Liver (tissue), 9 donors: ENCODE data around the gene GRK6. TPM values are rescaled to one million over a fixed set of nuclear protein-coding genes. Genes with fewer than 3 reads are reported as not detected.

Experiments used
- DNase-seq: peaks from one replicate; pipeline ENCODE4 v3.0.0-alpha.2; 2017; ENCODE audit warnings: low spot score
- H3K27ac ChIP-seq, 2 donors: one replicate each; pipeline ENCODE4 v1.7.0; 2013; ENCODE audit warnings: inconsistent platforms in 2 of 2, low read length in 2 of 2, control low read depth in 1 of 2, low read depth in 1 of 2, mild to moderate bottlenecking in 1 of 2
- H3K27me3 ChIP-seq, 4 donors: one replicate each; pipeline versions ENCODE4 v1.6.1 to v1.7.0; 2013; ENCODE audit warnings: low read length in 3 of 4, inconsistent platforms in 1 of 4, mild to moderate bottlenecking in 1 of 4, moderate library complexity in 1 of 4; ENCODE audit not compliant: control insufficient read depth in 4 of 4, insufficient read depth in 4 of 4
- H3K36me3 ChIP-seq, 4 donors: one replicate each; pipeline versions ENCODE4 v1.6.1 to v1.7.0; 2013; ENCODE audit warnings: low read length in 3 of 4, mild to moderate bottlenecking in 3 of 4, low read depth in 1 of 4, moderate library complexity in 1 of 4; ENCODE audit not compliant: control insufficient read depth in 4 of 4, insufficient read depth in 3 of 4
- H3K4me1 ChIP-seq, 4 donors: one replicate each; pipeline versions ENCODE4 v1.6.1 to v1.7.0; 2013; ENCODE audit warnings: low read length in 3 of 4, mild to moderate bottlenecking in 3 of 4, moderate library complexity in 1 of 4; ENCODE audit not compliant: control insufficient read depth in 4 of 4, insufficient read depth in 4 of 4
- H3K4me3 ChIP-seq, 3 donors: one replicate each; pipeline versions ENCODE4 v1.6.1 to v1.7.0; 2013; ENCODE audit warnings: low read length in 3 of 3, control low read depth in 1 of 3, low read depth in 1 of 3, mild to moderate bottlenecking in 1 of 3
- H3K9ac ChIP-seq, 2 donors: one replicate each; pipeline ENCODE4 v1.7.0; 2013; ENCODE audit warnings: low read length in 2 of 2, mild to moderate bottlenecking in 2 of 2, moderate library complexity in 2 of 2, control low read depth in 1 of 2, low read depth in 1 of 2
- H3K9me3 ChIP-seq, 4 donors: one replicate each; pipeline versions ENCODE4 v1.6.1 to v1.7.0; 2013; ENCODE audit warnings: low read length in 3 of 4; ENCODE audit not compliant: control insufficient read depth in 4 of 4
- EGR1 ChIP-seq, 2 donors: IDR thresholded peaks; 2 replicates each; pipeline ENCODE4 v1.6.1; 2016 to 2018; ENCODE audit warnings: antibody characterized with exemption in 2 of 2, low read depth in 2 of 2
- FOXA1 ChIP-seq: IDR thresholded peaks from 2 replicates; pipeline ENCODE4 v1.6.1; 2016; ENCODE audit warnings: antibody characterized with exemption
- FOXA2 ChIP-seq: IDR thresholded peaks from 2 replicates; pipeline ENCODE4 v1.6.1; 2016; ENCODE audit warnings: antibody characterized with exemption
- GABPA ChIP-seq, 2 donors: IDR thresholded peaks in 1 of 2; conservative IDR thresholded peaks in 1 of 2; 2 replicates each; pipeline ENCODE4 v1.6.1; 2016; ENCODE audit warnings: antibody characterized with exemption in 2 of 2, mild to moderate bottlenecking in 1 of 2, moderate library complexity in 1 of 2
- HNF4A ChIP-seq, 2 donors: conservative IDR thresholded peaks; 2 replicates each; pipeline ENCODE4 v1.6.1; 2016; ENCODE audit warnings: antibody characterized with exemption in 2 of 2, mild to moderate bottlenecking in 2 of 2
- HNF4G ChIP-seq: IDR thresholded peaks from 2 replicates; pipeline ENCODE4 v1.6.1; 2016; ENCODE audit warnings: antibody characterized with exemption
- JUND ChIP-seq, 2 donors: IDR thresholded peaks; 2 replicates each; pipeline ENCODE4 v1.6.1; 2016; ENCODE audit warnings: antibody characterized with exemption in 2 of 2
- MAX ChIP-seq: IDR thresholded peaks from 2 replicates; pipeline ENCODE4 v1.6.1; 2016; ENCODE audit warnings: antibody characterized with exemption
- NR2F2 ChIP-seq: IDR thresholded peaks from 2 replicates; pipeline ENCODE4 v1.6.1; 2016; ENCODE audit warnings: antibody characterized with exemption
- RAD21 ChIP-seq, 2 donors: IDR thresholded peaks; 2 replicates each; pipeline ENCODE4 v1.6.1; 2016; ENCODE audit warnings: antibody characterized with exemption in 2 of 2, mild to moderate bottlenecking in 2 of 2
- REST ChIP-seq: IDR thresholded peaks from 2 replicates; pipeline ENCODE4 v1.6.1; 2016; ENCODE audit warnings: antibody characterized with exemption, mild to moderate bottlenecking
- RXRA ChIP-seq, 2 donors: IDR thresholded peaks; 2 replicates each; pipeline ENCODE4 v1.6.1; 2017 to 2018; ENCODE audit warnings: antibody characterized with exemption in 2 of 2, mild to moderate bottlenecking in 1 of 2
- SP1 ChIP-seq: IDR thresholded peaks from 2 replicates; pipeline ENCODE4 v1.6.1; 2018; ENCODE audit warnings: antibody characterized with exemption, mild to moderate bottlenecking
- TAF1 ChIP-seq: conservative IDR thresholded peaks from 2 replicates; pipeline ENCODE4 v1.6.1; 2016; ENCODE audit warnings: antibody characterized with exemption, mild to moderate bottlenecking
- YY1 ChIP-seq: IDR thresholded peaks from 2 replicates; pipeline ENCODE4 v1.6.1; 2016; ENCODE audit warnings: antibody characterized with exemption, mild to moderate bottlenecking
- ZBTB33 ChIP-seq: IDR thresholded peaks from 2 replicates; pipeline ENCODE4 v1.6.1; 2016; ENCODE audit warnings: antibody characterized with exemption
- WGBS: extraction: QIAGEN DNeasy Blood & Tissue Kit; methylation state at CpG from one replicate; pipeline ENCODE4 v1.1.7; 2013; 5-methylcytosine and 5-hydroxymethylcytosine counted together
- polyA plus RNA-seq, 2 donors: library from polyadenylated mRNA; stranded (reverse) in 1 of 2; unstranded in 1 of 2; fragments of 200-250 nt in 1 of 2; fragments of >200 nt in 1 of 2; fragmentation: Nextera tagmentation in 1 of 2; extraction: Ambion mirVana in 1 of 2; gene quantifications; one replicate each; pipeline versions ENCODE4 v1.2.1 to v1.2.3, GENCODE V29; 2013 to 2015
- total RNA-seq, 2 donors: library from RNA; depleted of rRNA; stranded (reverse); fragments of >200 nt; gene quantifications; one replicate each; pipeline ENCODE4 v1.2.3, GENCODE V29; 2014
- TF ChIP-seq, protein P1 (sequence below): fragments of 150-350 bp; IDR thresholded peaks from 2 replicates; pipeline ENCODE4 v1.5.1; 2017; ENCODE audit warnings: improper control_type of control experiment, low read depth, low read length; ENCODE audit not compliant: missing input control
- TF ChIP-seq, protein P2 (sequence below): IDR thresholded peaks from 2 replicates; pipeline ENCODE4 v1.6.1; 2016; ENCODE audit warnings: antibody characterized with exemption
- donor health status: healthy.
- donor health status: healthy.
- donor health status: healthy.
- donor health status: healthy.
- donor health status: healthy.

Gene GRK6
- total and polyA plus RNA-seq, 4 donors = 3.1 to 24.0 (median 10.8) TPM

DNA sequence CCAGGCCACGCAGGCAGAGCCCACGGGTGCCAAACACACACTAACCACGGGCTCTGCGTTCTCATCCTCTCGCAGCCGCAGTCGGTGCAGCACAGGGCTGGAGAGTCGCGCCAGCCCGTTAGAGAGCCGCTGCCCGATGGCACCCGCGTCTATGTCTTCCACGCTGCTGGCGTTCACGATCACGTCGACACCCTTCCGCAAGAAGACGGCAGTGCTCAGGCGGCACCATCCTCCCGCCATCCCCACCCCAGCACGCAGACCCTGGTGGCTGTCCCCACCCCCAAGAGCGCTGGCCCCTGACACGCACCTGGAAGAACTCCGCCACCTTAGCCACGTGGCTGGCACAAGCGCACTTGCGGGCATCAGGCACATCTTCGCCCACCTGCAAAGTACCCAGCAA is 41.0 kb downstream of the GRK6 start:
- no peaks in the 10 kb centered on the region for H3K27me3 ChIP-seq
- no peak overlapping the region for H3K4me3 ChIP-seq
- no peak for TF ChIP-seq RAD21 (IDR thresholded peaks at IDR 0.05)
- no peak for TF ChIP-seq REST
- TF ChIP-seq, protein P1, sequence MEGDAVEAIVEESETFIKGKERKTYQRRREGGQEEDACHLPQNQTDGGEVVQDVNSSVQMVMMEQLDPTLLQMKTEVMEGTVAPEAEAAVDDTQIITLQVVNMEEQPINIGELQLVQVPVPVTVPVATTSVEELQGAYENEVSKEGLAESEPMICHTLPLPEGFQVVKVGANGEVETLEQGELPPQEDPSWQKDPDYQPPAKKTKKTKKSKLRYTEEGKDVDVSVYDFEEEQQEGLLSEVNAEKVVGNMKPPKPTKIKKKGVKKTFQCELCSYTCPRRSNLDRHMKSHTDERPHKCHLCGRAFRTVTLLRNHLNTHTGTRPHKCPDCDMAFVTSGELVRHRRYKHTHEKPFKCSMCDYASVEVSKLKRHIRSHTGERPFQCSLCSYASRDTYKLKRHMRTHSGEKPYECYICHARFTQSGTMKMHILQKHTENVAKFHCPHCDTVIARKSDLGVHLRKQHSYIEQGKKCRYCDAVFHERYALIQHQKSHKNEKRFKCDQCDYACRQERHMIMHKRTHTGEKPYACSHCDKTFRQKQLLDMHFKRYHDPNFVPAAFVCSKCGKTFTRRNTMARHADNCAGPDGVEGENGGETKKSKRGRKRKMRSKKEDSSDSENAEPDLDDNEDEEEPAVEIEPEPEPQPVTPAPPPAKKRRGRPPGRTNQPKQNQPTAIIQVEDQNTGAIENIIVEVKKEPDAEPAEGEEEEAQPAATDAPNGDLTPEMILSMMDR = no peak
- no peak for TF ChIP-seq RXRA (IDR thresholded peaks at IDR 0.05)
- TF ChIP-seq NR2F2 = no peak
- TF ChIP-seq FOXA2 = no peak
- TF ChIP-seq YY1 = no peak
- no peak for TF ChIP-seq TAF1
- TF ChIP-seq SP1 = no peak
- TF ChIP-seq JUND (IDR thresholded peaks at IDR 0.05) = no peak
- TF ChIP-seq FOXA1 = no peak
- no peak for TF ChIP-seq MAX
- TF ChIP-seq, protein P2, sequence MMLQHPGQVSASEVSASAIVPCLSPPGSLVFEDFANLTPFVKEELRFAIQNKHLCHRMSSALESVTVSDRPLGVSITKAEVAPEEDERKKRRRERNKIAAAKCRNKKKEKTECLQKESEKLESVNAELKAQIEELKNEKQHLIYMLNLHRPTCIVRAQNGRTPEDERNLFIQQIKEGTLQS = no peak
- TF ChIP-seq HNF4A (conservative IDR thresholded peaks at IDR 0.05) = no peak
- TF ChIP-seq EGR1 (IDR thresholded peaks at IDR 0.05; ENCODE audit: low read depth in 2 of 2) = no peak
- no peaks in the 10 kb centered on the region for H3K9me3 ChIP-seq
- no peaks in the 10 kb centered on the region for H3K4me1 ChIP-seq
- H3K27ac ChIP-seq = no peak overlapping the region
- 93% methylated on average over 31 of the region's 31 CpGs for WGBS
- H3K9ac ChIP-seq = no peak overlapping the region
- no peaks in the 10 kb centered on the region for H3K36me3 ChIP-seq
- DNase-seq = no peak

GRCh38 chr5:177468329-177468684 is 41.8 kb downstream of the GRK6 start:
- H3K9ac ChIP-seq = no peak overlapping the region
- no peaks in the 10 kb centered on the region for H3K36me3 ChIP-seq
- no peak overlapping the region for H3K27ac ChIP-seq
- no peaks in the 10 kb centered on the region for H3K27me3 ChIP-seq
- no peaks in the 10 kb centered on the region for H3K9me3 ChIP-seq
- H3K4me1 ChIP-seq = peaks cover 0 to 6% (median 3%) of the 10 kb centered on the region in 4 donors
- H3K4me3 ChIP-seq = no peak overlapping the region
- no peak for DNase-seq
- 97% methylated on average over 2 of the region's 2 CpGs for WGBS
- TF ChIP-seq RAD21 (IDR thresholded peaks at IDR 0.05) (no peak), YY1 (no peak), RXRA (IDR thresholded peaks at IDR 0.05) (no peak), ZBTB33 (no peak), HNF4G (no peak), MAX (no peak), JUND (IDR thresholded peaks at IDR 0.05) (no peak), REST (no peak), GABPA (IDR thresholded peaks at IDR 0.05 in 1 of 2, conservative IDR thresholded peaks at IDR 0.05 in 1 of 2) (no peak), FOXA1 (no peak), HNF4A (conservative IDR thresholded peaks at IDR 0.05) (no peak), NR2F2 (no peak), FOXA2 (no peak), TAF1 (no peak)
- TF ChIP-seq, protein P2 = no peak
